Measurements from ENCODE around the gene CDV3.

The CDV3 gene

GRCh38 chr3:133570139-133570936 lies 3.1 kb upstream of the CDV3 start:
- DNase-seq, result no peak

- no peak for DNase-seq
These were observed 2.6 kb upstream of the CDV3 start for GRCh38 chr3:133570937-133571320.

GRCh38 chr3:133572158-133573053 lies 1.1 kb upstream of the CDV3 start:
- peak; percentile 59 for DNase-seq

- peak; percentile 100 for DNase-seq
These were observed 345 bp upstream of the CDV3 start for GRCh38 chr3:133573054-133573628.

- DNase-seq, result peak; percentile 88
These were observed 885 bp downstream of the CDV3 start for GRCh38 chr3:133574260-133574881.

GRCh38 chr3:133575086-133575485 lies 1.6 kb downstream of the CDV3 start:
- peak; percentile 24 for DNase-seq

- DNase-seq, result no peak
These were observed 2.7 kb downstream of the CDV3 start for GRCh38 chr3:133576169-133576568.

GRCh38 chr3:133578548-133579191 lies 5.2 kb downstream of the CDV3 start:
- peak; percentile 13 for DNase-seq

- no peak for DNase-seq
These were observed 9.9 kb downstream of the CDV3 start for GRCh38 chr3:133583396-133583795.

GRCh38 chr3:133588035-133588434 lies 14.5 kb downstream of the CDV3 start:
- no peak for DNase-seq

GRCh38 chr3:133588784-133589465 lies 15.4 kb downstream of the CDV3 start:
- no peak for DNase-seq

GRCh38 chr3:133589503-133589902 lies 16.0 kb downstream of the CDV3 start:
- no peak for DNase-seq

GRCh38 chr3:133591271-133591742 lies 17.8 kb downstream of the CDV3 start:
- no peak for DNase-seq

GRCh38 chr3:133592843-133593242 lies 19.4 kb downstream of the CDV3 start:
- no peak for DNase-seq

GRCh38 chr3:133593243-133593642 lies 19.8 kb downstream of the CDV3 start:
- DNase-seq, result no peak

- DNase-seq, result peak; percentile 33
These were observed 21.9 kb downstream of the CDV3 start for GRCh38 chr3:133595341-133595740.

- DNase-seq, result no peak
These were observed 24.9 kb downstream of the CDV3 start for GRCh38 chr3:133598405-133598804.

- no peak for DNase-seq
These were observed 25.8 kb downstream of the CDV3 start for GRCh38 chr3:133599280-133599679.

- DNase-seq, result no peak
These were observed 27.1 kb downstream of the CDV3 start for GRCh38 chr3:133600572-133601081.

- DNase-seq, result no peak
These were observed 32.9 kb downstream of the CDV3 start for GRCh38 chr3:133606342-133606741.

GRCh38 chr3:133606902-133607301 lies 33.4 kb downstream of the CDV3 start:
- DNase-seq, result no peak

- no peak for DNase-seq
These were observed 34.3 kb downstream of the CDV3 start for GRCh38 chr3:133607816-133608215.

All from activated CD4-positive, alpha-beta T cell treated with anti-CD3 and anti-CD28 coated beads, Interleukin-2, Interleukin-6, amounts not matched to agents 100 ng/mL and 50 ng/mL, durations not matched to agents 16 hours and 8 hours (primary cell).